Neural crest cell (in vitro differentiated cells): ENCODE data around the gene ZDHHC5. TPM values are rescaled to one million over a fixed set of nuclear protein-coding genes. Genes with fewer than 3 reads are reported as not detected.
"Not testable (repeated sequence)": the region's sequence is repeated elsewhere in the genome, so short reads cannot be mapped to it uniquely, and the experiment has no call there.

Source experiments
- DNase-seq: peaks from one replicate; pipeline ENCODE4 v3.0.0; 2021; ENCODE audit warnings: low read depth, mixed read lengths, low spot score
- H3K27ac Mint-ChIP-seq: one replicate; pipeline ENCODE4 v1.8.0; 2021; ENCODE audit warnings: mild to moderate bottlenecking, mixed read lengths; ENCODE audit not compliant: unreplicated experiment
- H3K27me3 Mint-ChIP-seq: 2 replicates; pipeline ENCODE4 v1.8.0; 2021; ENCODE audit warnings: low read depth, mild to moderate bottlenecking, mixed read lengths
- H3K36me3 Mint-ChIP-seq: 2 replicates; pipeline ENCODE4 v1.8.0; 2021; ENCODE audit warnings: low read depth, mild to moderate bottlenecking, mixed read lengths
- H3K4me1 Mint-ChIP-seq: 2 replicates; pipeline ENCODE4 v1.8.0; 2021; ENCODE audit warnings: mixed read lengths
- H3K4me3 Mint-ChIP-seq: one replicate; pipeline ENCODE4 v1.8.0; 2021; ENCODE audit warnings: mild to moderate bottlenecking, mixed read lengths
- H3K9me3 Mint-ChIP-seq: 2 replicates; pipeline ENCODE4 v1.8.0; 2021; ENCODE audit warnings: mixed read lengths
- CTCF ChIP-seq: fragments of 200-600 bp; sonication (generic); conservative IDR thresholded peaks from 2 replicates; pipeline ENCODE4 v1.5.0; 2021; ENCODE audit warnings: antibody characterized with exemption, mild to moderate bottlenecking
- total RNA-seq: library from RNA; stranded (reverse); gene quantifications from 2 replicates; pipeline ENCODE4 v1.2.1, GENCODE V29; 2021

ZDHHC5 gene
- total RNA-seq, 1 donor from 2014 or later, result 50.1 TPM

GRCh38 chr11:57651408-57651807, 16.5 kb upstream of the ZDHHC5 start:
- Mint-ChIP-seq H3K27ac (no peak overlapping the region), H3K4me3 (peak overlapping the region; percentile 93), H3K9me3 (peaks cover 5% of the 10 kb centered on the region), H3K27me3 (peaks cover 61% of the 10 kb centered on the region), H3K4me1 (peaks cover 63% of the 10 kb centered on the region), H3K36me3 (no peaks in the 10 kb centered on the region)
- no peak for DNase-seq
- no peak for TF ChIP-seq CTCF

GRCh38 chr11:57652230-57652629, 15.7 kb upstream of the ZDHHC5 start:
- H3K36me3 Mint-ChIP-seq, H3K27ac Mint-ChIP-seq, DNase-seq, H3K9me3 Mint-ChIP-seq: not testable (repeated sequence)
- H3K27me3 Mint-ChIP-seq, result peaks cover 53% of the 10 kb centered on the region
- peak overlapping the region; percentile 93 for H3K4me3 Mint-ChIP-seq
- H3K4me1 Mint-ChIP-seq, result peaks cover 60% of the 10 kb centered on the region

GRCh38 chr11:57652662-57653061, 15.3 kb upstream of the ZDHHC5 start:
- peaks cover 1% of the 10 kb centered on the region for H3K36me3 Mint-ChIP-seq
- H3K4me1 Mint-ChIP-seq, result peaks cover 60% of the 10 kb centered on the region
- H3K4me3 Mint-ChIP-seq, result peak overlapping the region; percentile 93
- H3K9me3 Mint-ChIP-seq, result peaks cover 5% of the 10 kb centered on the region
- DNase-seq, result no peak
- no peak for TF ChIP-seq CTCF
- H3K27ac Mint-ChIP-seq, result no peak overlapping the region
- peaks cover 49% of the 10 kb centered on the region for H3K27me3 Mint-ChIP-seq

GRCh38 chr11:57653163-57653562, 14.8 kb upstream of the ZDHHC5 start:
- peaks cover 5% of the 10 kb centered on the region for H3K9me3 Mint-ChIP-seq
- H3K27me3 Mint-ChIP-seq, result peaks cover 44% of the 10 kb centered on the region
- peak overlapping the region; percentile 93 for H3K4me3 Mint-ChIP-seq
- H3K36me3 Mint-ChIP-seq, result peaks cover 2% of the 10 kb centered on the region
- H3K4me1 Mint-ChIP-seq, result peaks cover 59% of the 10 kb centered on the region
- no peak for DNase-seq
- H3K27ac Mint-ChIP-seq, result no peak overlapping the region
- TF ChIP-seq CTCF, result no peak

- DNase-seq, result no peak
- Mint-ChIP-seq H3K9me3 (no peaks in the 10 kb centered on the region), H3K27me3 (peaks cover 11% of the 10 kb centered on the region), H3K4me1 (peaks cover 27% of the 10 kb centered on the region), H3K4me3 (peak overlapping the region; percentile 96), H3K27ac (no peak overlapping the region), H3K36me3 (peaks cover 5% of the 10 kb centered on the region)
- TF ChIP-seq CTCF, result no peak
These were observed 11.1 kb upstream of the ZDHHC5 start for GRCh38 chr11:57656885-57657193.

GRCh38 chr11:57657194-57658022, 10.5 kb upstream of the ZDHHC5 start, which contains the start of gene CLP1:
TSS of gene CLP1 (plus strand) at chr11:57657762. CDS start at chr11:57659477, 1,715 bp downstream.
- peaks cover 5% of the 10 kb centered on the region for H3K36me3 Mint-ChIP-seq
- no peaks in the 10 kb centered on the region for H3K9me3 Mint-ChIP-seq
- peaks cover 27% of the 10 kb centered on the region for H3K4me1 Mint-ChIP-seq
- H3K27ac Mint-ChIP-seq, result peak within 1 kb of the TSS; percentile 92
- peak within 1 kb of the TSS; percentile 96 for H3K4me3 Mint-ChIP-seq
- no peak for TF ChIP-seq CTCF
- H3K27me3 Mint-ChIP-seq, result peaks cover 10% of the 10 kb centered on the region
- peak; percentile 97 for DNase-seq
